HG02970 (cell line): ENCODE measurements around the gene ATG5.
A peak's percentile ranks its signal among the peaks of the same experiment; 100 is the strongest.

ENCODE experiments used
- ATAC-seq: cut with Tn5 transposase; IDR thresholded peaks from one replicate; pipeline ENCODE4 v1.9.1; 2021; ENCODE audit warnings: mild to moderate bottlenecking, moderate library complexity, moderate number of reproducible peaks; ENCODE audit not compliant: unreplicated experiment, low FRiP score

Gene ATG5

DNA sequence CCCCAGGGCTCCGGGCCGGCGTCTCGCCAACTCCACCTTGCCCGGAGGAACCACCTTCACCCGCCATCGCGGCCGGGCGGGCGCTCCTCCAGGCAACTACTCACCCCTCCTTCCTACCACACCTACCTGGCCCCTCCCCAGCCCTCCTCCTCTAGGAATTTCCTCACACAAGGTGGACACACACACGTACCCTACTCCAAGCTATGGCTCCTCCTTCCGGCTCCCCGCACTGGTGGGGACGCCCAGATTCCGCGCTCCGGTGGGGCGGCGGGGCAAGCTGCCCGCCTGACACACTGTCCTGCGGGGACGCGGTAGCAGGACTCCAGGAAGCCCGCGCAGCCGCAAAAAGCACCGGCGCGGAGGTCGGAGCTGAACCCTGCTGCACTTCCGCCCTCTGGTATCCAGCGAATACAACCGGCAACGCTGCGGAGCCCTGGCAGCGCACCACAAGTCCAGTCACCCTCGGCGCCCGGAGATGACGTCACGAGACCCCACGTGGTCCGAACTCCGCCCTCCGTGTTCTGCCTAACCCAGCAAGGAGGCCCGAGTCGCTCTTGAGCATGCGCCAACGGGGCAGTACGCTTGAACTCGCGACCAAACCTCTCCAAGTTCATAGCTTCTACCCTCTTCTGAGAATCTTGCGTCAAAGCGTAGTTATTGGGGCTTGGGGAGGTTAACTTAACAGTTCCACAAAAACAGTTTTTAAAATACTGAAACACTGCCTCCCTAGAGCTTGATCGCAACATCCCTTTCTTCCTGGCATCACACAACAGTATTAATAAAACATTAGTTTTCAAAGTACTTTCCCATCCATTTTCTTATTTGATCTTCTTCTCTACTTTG is at the start of gene ATG5:
Gene ATG5, minus strand, starts transcription at position 425 of the 843 bp plus-strand sequence. CDS start 9,552 bp downstream, outside the sequence.
- peak; percentile 98 for ATAC-seq

DNA sequence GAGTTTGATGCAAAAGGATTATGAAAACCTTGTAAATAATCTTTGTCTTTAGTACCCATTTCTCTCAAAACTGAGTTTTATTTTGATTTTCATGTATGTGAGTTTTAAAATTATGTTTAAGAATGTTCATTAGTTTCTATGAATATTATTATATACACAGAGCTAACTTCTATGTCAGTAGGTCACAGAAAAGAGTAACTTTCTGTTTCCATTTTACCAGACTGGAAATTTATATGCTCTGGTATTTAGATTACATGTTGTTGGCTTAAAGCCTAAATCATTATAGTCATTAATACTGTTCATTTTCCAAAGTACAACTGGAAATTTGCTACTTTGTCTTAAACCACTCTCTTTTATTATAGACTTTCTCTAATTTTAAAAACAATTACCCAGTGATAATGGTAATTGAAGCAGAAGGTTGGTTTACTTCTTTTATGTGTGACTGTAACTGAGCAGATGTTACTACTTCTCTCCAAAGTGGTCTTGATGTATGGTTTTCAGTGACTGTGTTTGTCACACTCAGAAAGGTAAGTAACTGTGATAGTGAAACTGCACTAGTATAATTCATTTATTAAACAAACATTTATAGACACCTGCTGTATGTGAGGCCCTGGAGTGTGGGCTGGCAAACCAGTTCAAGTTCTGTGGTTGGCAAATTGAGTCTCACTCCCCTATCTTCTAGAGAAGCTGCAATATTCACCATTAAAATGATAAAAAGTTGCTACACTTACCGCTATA is 48.1 kb upstream of the ATG5 start:
- ATAC-seq = no peak

DNA sequence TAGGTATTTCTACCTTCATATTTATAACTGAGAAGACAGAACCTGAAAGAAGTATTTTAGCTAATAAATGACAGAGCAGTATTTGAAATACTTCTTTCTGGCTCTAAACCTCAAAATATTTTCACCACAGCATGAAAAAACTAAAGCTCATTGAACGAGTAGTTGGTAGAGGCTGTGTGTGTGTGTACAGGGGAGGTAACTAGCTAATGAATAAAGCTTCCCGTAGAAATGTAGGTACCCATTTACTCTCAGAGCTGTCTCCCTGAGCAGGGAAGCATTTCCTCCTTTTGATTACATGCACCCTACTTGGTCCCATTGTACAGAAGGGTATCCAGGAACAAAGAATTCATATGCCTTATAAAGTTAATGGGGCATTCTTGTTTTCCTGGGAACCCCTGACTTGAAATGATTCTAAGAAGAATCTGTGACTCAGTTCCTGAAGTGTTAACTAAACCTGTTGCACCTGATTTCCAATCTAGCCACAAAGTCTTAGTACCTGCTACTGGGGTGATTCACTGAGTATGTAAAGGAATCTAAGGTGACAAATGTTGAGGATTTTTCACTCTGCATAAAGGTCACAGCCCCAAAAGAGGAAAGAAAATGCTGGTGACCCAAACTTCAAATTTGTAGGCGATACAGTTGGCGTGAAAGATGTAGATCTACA is 47.4 kb upstream of the ATG5 start:
- no peak for ATAC-seq

DNA sequence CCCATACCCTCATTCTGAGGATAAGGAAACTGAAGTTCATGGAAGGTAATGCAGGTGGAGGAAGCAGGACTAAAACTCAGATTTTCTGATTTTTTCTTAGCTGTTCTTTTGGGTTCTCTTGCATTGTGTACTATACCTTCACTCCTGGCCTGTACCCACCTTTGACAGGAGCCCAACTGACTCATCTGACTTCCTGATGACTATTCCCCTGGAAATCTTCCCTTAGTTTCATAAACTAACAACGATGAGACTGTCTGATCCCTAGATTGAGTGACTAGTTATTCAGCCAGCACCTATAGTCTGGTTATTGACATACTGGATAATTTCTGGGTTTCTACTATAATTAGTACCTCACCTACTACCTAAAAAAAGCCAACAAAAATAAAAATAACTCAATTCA is 45.1 kb upstream of the ATG5 start:
- ATAC-seq = no peak

DNA sequence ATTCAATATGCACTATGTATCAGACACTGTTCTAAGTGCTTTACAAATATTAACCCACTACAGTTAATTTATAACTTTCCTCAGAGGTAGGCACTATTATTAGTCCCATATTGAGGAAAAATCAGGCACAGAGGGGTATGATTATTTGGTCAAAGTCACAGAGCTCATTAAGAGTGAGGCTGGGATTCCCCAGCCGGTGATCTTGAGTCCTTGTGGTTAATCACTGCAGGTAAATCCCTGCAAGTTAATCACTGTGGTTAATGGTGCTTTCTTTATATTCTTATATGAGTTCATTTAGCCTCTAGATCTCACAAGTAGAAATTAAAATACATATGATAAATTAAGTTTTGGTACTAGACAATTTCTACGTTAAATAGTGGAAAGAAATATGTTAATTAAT is 44.2 kb upstream of the ATG5 start:
- no peak for ATAC-seq

DNA sequence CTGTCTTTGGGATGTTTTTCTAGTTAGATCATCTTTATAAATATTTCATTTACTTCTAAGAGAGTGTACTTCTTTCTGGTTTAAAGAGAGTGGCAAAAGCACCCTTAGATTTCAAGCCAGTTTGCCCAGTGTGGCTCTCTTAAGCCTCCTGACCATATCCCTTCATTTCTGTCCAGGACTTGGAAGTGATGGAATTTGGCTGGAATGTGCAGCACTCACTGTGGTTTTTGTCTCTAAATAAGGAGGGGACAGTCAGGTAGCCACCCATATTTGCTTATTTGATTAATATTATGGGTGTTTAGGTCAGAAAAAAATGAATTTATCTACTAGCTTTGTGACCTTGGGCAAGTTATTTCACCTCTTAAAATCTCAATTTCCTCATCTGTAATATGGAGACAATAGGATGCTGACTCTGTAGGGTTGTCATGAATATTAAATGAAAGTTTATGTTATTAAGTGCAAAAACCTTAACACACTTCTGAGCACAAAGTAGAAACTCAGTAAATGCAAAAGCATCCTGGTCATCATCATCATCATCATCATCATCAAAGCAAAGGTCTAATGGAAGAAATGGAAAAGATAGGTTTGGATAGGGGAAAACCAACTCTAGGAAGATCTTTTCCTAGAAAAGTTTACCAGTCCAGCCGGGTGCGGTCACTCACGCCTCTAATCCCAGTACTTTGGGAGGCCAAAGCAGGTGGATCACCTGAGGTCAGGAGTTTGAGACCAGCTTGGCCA is 38.0 kb upstream of the ATG5 start:
- ATAC-seq = no peak

DNA sequence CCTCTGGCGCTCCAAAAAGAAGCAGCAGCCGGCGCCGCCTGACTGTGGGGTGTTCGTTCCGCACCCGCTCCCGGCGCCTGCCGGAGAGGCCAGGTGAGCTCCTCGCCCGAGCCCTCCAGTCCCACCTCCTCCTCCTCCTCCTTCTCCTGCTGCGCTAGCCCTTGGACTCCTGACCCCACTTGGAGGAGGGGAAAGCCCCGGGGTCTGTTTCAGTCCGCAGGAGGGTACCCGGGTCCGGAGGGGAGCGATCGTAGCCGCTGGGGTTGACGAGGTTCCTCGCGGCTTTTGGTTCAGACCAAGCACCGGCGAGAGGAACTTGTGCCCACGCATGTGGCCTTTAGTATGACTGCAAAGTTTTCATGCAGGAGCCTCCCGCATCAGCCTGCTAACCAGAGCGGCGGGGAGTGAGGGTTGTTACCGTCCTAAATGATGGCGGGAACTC is 35.5 kb upstream of the ATG5 start:
- no peak for ATAC-seq

DNA sequence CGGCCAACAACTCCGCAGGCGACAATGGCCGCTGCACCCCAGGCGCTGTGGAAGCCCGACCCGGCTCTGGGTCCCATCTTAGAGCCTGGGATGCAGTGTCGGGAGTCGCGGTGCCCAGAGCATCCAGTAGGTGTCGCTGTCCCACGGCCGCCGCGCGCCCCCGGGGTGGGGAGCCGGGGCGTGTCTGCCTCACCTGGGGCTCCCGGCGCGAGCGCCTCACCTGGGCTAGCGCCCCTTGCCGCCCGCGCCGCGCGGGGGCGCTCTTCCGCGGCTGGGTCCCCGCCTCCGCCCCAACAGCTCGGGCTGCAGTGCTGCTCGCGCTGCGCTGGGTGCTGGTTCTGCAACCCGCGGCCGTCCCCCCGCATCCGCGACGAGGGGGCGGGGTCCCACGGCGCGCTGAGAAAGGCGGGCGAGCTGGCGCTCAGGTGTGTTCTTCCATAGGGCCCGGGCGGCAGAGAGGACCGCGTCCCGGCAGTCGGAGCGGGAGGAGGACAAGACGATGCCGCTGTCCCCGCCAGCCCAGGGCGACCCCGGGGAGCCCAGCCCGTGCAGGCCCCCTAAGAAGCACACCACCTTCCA is 34.9 kb upstream of the ATG5 start, which contains the start of gene CRYBG1:
Gene CRYBG1, plus strand, starts transcription at position 308 of the 579 bp plus-strand sequence. Its CDS starts 192 bp downstream, at position 500.
- peak; percentile 72 for ATAC-seq

DNA sequence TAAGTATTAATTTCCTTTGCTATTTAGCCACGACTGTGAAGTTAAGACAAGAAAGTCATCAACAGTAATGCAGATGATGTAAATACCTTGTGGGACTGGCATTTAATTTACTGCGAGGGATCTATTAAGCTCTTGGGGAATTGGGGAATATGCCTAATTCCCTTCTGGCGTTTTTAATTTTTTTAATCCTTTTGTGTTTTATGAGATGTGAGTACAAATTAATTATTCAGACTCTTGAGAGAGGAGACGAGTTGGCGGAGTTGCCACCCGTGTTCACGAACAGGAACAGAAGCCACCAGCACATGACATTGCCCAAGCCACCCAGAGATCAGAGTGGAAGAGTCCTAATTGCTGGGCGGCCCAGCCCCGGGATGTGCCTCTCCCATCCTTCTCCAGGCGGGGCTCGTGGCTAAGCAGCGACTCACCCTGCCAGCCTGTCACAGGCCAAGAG is 34.4 kb upstream of the ATG5 start:
- ATAC-seq = peak; percentile 20

DNA sequence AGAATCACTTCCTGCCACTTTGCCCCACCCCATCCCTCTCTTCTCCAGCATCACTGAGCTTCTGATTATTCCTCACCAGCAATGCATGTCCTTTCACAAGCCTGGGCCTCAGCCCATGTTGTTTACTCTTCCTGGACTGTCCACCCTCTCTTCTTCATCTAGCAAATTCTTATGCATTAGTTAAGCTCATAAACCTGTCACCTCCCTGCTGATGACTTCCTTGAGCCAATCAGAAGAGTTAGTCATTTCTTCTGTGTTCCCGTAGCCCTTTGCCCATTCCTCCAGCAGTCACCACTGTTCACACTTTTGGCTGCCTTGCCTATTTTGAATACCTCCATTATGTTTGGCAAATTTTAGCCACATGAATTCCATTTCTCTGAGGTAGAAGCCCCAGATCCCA is 30.8 kb upstream of the ATG5 start:
- ATAC-seq = no peak

DNA sequence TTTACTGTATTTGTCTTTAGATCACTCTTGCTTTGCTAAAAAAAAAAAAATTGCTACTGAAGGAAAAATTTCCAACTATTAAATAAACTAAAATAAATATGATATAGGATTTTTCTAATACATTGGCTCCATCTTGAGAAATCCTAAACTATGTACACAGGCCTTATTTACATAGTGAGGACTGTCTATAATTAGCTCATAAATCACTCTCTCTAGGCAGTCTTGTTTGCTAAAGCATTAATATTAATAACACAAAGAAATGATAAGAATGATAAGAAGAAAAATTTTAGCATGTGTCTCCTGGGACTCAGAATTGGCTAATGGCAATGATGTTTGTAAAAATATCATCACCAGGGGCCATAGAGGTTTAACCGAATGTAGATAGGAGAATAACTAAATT is 21.7 kb upstream of the ATG5 start:
- ATAC-seq = no peak

DNA sequence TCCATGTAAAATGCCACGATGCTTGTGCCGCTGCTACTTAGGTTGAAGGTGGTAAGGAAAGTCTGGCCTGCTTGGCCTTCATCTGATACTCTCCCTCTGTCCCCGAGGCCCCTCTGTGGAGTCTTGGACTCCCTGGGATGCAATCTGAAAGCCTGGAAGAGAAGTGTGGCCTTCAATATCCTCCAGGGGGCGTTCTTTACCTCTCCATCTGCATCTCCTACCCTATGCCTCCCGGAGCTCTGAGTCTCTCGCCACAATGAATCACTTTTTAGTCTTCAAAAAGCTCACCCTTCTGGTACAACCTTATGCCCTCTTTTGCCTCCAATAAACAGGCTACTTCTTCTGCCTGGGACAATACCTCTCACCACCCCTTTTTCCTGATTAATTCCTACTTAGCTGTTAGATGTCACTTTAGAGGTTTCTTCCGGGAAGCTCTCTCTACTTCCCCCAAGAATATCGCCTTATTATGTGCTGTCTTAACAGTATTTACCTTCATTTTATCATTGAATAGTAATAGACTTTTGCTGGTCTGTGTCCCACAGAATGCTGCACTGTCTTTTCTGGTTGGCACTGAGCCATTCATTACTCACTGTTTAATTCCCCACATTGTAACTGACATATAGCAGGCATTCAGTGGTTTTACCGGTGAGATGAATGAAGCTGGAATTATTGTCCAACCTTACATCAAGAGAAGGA is 13.9 kb upstream of the ATG5 start:
- no peak for ATAC-seq

DNA sequence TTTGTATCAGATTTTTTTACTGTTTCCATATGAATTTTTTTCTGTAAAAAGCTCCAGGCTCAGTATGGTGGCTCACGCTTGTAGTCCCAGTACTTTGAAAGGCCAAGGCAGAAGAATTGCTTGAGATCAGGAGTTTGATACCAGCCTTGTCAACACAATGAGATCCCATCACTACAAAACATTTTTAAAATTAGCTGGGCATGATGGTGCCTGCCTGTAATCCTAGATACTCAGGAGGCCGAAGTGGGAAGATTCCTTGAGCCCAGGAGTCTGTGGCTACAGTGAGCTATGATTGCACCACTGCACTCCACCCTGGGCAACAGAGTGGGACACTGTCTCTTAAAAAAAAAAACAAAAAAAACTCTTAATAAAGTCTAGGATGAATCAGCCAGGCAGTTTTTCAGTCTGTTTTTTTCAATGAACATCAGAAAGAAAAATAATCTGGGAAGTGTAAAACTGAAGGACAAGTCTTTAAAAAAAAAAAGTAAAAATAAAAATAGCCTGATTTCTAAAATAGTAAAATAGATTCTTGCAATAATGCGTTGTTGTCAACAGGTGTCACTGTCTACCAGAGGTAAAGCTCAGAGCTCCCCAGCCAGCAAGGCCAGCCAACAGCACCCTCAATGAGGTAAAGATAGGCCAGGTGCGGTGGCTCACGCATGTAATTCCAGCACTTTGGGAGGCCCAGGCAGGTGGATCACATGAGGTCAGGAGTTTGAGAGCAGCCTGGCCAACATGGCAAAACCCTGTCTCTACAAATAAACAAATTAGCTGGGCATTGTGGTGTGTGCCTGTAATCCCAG is 9.3 kb upstream of the ATG5 start:
- no peak for ATAC-seq

DNA sequence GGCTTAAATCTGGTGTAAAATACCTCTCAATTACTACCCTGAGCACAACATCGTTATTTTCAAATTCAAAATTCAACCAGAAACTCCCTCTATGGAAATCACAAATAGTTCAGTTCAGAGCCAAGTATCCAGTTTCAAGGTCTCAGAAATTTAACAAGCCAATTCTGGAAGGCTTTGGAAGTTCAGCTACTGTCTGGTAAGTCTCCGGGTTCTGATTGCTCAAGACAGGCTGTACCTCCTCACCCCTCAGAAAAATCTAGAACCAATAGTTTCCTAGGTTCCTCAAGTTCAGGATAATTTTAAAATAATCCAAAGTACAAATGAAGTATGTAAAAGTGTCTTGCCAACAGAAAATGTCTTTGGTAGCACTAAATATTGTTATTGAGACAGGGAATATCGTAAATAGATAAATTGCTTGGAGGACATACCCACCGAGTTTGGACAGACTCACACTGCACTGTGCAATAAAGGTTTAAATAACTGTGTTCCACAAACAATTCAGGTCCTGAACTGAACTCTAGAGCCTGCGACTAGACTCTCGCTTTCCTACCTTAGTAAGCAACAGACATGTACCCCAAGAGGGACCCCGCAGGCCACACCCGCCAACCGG is 729 bp downstream of the ATG5 start:
- ATAC-seq = no peak

DNA sequence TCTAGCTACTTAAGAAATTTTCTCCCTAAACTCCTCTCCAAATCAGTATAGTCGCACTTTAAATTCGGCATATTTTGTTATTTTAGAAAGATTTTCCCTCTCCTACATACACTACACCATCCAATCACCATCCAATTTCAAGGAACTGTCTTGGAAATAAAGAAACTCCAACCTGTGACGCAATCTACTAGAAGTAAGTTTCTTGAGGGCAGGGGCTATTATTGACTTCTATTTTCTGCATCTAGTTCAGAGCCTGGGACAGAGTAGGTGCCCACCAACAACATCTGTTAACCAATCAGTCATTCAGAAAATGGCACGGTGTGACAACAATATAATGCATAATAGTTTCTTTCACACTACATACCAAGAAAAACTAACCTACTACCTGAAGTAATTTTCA is 3.6 kb downstream of the ATG5 start:
- no peak for ATAC-seq

DNA sequence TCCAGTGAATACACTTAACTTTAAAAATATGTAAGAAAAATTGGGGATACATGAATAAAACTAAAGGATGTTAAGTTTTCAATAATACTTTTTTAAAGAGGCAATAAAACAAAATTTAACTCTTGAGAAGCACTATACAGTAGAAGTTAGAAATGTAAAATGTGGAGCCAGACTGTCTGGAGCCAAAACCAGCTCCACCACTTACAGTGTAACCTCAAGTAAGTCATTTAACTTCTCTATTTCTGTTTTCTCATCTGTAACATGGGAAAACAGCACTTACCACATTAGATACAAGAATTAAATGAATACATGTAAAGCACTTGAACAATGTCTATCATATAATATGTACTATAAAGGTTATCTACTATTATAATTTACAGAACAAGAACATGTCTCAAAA is 6.7 kb downstream of the ATG5 start:
- no peak for ATAC-seq

DNA sequence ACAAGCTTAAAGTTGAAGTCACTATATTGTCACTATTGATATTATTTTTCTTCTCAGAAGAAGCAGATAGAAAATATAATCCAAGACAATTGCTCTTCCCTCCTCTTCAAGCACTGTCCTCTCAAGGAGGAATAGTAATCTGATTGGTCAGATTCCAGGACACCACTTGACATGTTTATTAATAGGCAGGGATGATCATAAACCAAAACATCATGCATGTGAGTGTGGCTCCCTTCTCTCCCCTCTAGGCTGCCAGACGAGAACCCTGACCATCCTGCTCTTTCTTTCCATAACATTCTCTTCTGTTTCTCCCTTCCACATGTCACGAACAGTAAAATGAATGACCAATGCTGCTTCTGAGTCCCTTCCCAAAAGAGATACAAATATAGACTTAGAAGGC is 7.5 kb downstream of the ATG5 start:
- ATAC-seq = no peak

DNA sequence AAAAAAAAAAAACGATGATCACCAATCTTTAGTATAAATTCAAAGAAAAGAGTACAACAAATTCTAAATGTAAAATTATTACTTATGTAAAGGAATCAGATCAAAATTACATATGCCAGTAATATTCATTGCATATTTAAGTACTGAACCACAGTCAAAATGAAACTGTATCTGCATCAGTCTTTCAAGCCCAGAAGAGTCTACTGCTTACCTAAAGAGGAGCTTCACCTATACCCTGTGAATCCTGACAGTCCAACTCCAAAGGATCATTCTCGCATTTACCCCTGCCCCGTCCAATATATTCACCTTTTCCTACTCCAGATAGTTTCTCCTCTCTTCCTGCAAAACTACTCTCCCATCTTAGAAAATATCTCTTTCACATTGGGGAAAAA is 9.2 kb downstream of the ATG5 start:
- no peak for ATAC-seq
